Astrocyte (in vitro differentiated cells and primary cell): ENCODE results near the gene RTL5. TPM values are rescaled to one million over a fixed set of nuclear protein-coding genes. Genes with fewer than 3 reads are reported as not detected.

ENCODE experiments used
- DNase-seq: peaks from one replicate; pipeline ENCODE4 v3.0.0-alpha.2; 2010; ENCODE audit warnings: low read depth
- FAIRE-seq: peaks from 2 replicates; lab custom pipeline; 2011; peaks lifted over from hg19 to GRCh38; lab: Jason Lieb, UNC
- H2AFZ ChIP-seq: 2 replicates; pipeline ENCODE4 v1.6.0; 2012; ENCODE audit warnings: low read depth, low read length, inconsistent platforms
- H3K27ac ChIP-seq: 2 replicates; pipeline ENCODE4 v1.5.1; 2011; ENCODE audit warnings: low read depth, low read length, inconsistent platforms
- H3K27me3 ChIP-seq: 2 replicates; pipeline ENCODE4 v1.6.0; 2011; ENCODE audit warnings: low read length, inconsistent platforms; ENCODE audit not compliant: insufficient read depth
- H3K36me3 ChIP-seq: 2 replicates; pipeline ENCODE4 v1.5.1; 2011; ENCODE audit warnings: low read length, inconsistent platforms; ENCODE audit not compliant: insufficient read depth
- H3K4me1 ChIP-seq: 2 replicates; pipeline ENCODE4 v1.5.1; 2011; ENCODE audit warnings: low read length, inconsistent platforms; ENCODE audit not compliant: insufficient read depth
- H3K4me2 ChIP-seq: 2 replicates; pipeline ENCODE4 v1.6.0; 2012; ENCODE audit warnings: low read length, inconsistent platforms
- H3K4me3 ChIP-seq: 2 replicates; pipeline ENCODE4 v1.5.1; 2011; ENCODE audit warnings: low read depth, mild to moderate bottlenecking, low read length, inconsistent platforms; ENCODE audit not compliant: insufficient read depth
- H3K79me2 ChIP-seq: 2 replicates; pipeline ENCODE4 v1.6.0; 2012; ENCODE audit warnings: mild to moderate bottlenecking, low read length, inconsistent platforms; ENCODE audit not compliant: insufficient read depth
- H3K9ac ChIP-seq: 2 replicates; pipeline ENCODE4 v1.6.0; 2012; ENCODE audit warnings: mild to moderate bottlenecking, low read length, inconsistent platforms
- H3K9me3 ChIP-seq: 2 replicates; pipeline ENCODE4 v1.5.1; 2012; ENCODE audit warnings: low read depth, mild to moderate bottlenecking, low read length, inconsistent platforms; ENCODE audit not compliant: insufficient read depth
- H4K20me1 ChIP-seq: 2 replicates; pipeline ENCODE4 v1.6.0; 2012; ENCODE audit warnings: low read length, inconsistent platforms; ENCODE audit not compliant: insufficient read depth
- H3K27ac Mint-ChIP-seq: one replicate; pipeline ENCODE4 v1.8.0; 2021; ENCODE audit warnings: mild to moderate bottlenecking, mixed read lengths; ENCODE audit not compliant: unreplicated experiment
- H3K27me3 Mint-ChIP-seq: one replicate; pipeline ENCODE4 v1.8.0; 2021; ENCODE audit warnings: low read depth, mixed read lengths; ENCODE audit not compliant: unreplicated experiment
- H3K36me3 Mint-ChIP-seq: one replicate; pipeline ENCODE4 v1.8.0; 2021; ENCODE audit warnings: low read depth, mixed read lengths; ENCODE audit not compliant: unreplicated experiment
- H3K4me1 Mint-ChIP-seq: one replicate; pipeline ENCODE4 v1.8.0; 2021; ENCODE audit warnings: low read depth, mixed read lengths; ENCODE audit not compliant: unreplicated experiment
- H3K4me3 Mint-ChIP-seq: one replicate; pipeline ENCODE4 v1.8.0; 2021; ENCODE audit warnings: mild to moderate bottlenecking, moderate library complexity, mixed read lengths; ENCODE audit not compliant: unreplicated experiment
- H3K9me3 Mint-ChIP-seq: one replicate; pipeline ENCODE4 v1.8.0; 2021; ENCODE audit warnings: mild to moderate bottlenecking, mixed read lengths; ENCODE audit not compliant: unreplicated experiment
- EZH2 ChIP-seq: IDR thresholded peaks from 2 replicates; pipeline ENCODE4 v1.6.1; 2012; ENCODE audit warnings: mild to moderate bottlenecking, low read length, inconsistent platforms; ENCODE audit not compliant: insufficient read depth
- total RNA-seq: library from RNA; stranded (reverse); gene quantifications from 2 replicates; pipeline ENCODE4 v1.2.1, GENCODE V29; 2021
- TF ChIP-seq, protein P1 (sequence below): IDR thresholded peaks from 2 replicates; pipeline ENCODE4 v1.5.1; 2011; ENCODE audit warnings: low read depth, mild to moderate bottlenecking, inconsistent platforms, low read length, moderate library complexity; ENCODE audit not compliant: insufficient read depth

Gene RTL5
- total RNA-seq, 1 donor from 2014 or later = 16.1 TPM

- TF ChIP-seq EZH2 = no peak
- TF ChIP-seq, protein P1, sequence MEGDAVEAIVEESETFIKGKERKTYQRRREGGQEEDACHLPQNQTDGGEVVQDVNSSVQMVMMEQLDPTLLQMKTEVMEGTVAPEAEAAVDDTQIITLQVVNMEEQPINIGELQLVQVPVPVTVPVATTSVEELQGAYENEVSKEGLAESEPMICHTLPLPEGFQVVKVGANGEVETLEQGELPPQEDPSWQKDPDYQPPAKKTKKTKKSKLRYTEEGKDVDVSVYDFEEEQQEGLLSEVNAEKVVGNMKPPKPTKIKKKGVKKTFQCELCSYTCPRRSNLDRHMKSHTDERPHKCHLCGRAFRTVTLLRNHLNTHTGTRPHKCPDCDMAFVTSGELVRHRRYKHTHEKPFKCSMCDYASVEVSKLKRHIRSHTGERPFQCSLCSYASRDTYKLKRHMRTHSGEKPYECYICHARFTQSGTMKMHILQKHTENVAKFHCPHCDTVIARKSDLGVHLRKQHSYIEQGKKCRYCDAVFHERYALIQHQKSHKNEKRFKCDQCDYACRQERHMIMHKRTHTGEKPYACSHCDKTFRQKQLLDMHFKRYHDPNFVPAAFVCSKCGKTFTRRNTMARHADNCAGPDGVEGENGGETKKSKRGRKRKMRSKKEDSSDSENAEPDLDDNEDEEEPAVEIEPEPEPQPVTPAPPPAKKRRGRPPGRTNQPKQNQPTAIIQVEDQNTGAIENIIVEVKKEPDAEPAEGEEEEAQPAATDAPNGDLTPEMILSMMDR = no peak
- H4K20me1 ChIP-seq = no peaks in the 10 kb centered on the region
- H3K4me2 ChIP-seq = no peak overlapping the region
- peaks cover 6% of the 10 kb centered on the region for H3K36me3 Mint-ChIP-seq
- H3K36me3 ChIP-seq = no peaks in the 10 kb centered on the region
- no peak overlapping the region for H3K27ac ChIP-seq
- DNase-seq = no peak
- no peaks in the 10 kb centered on the region for H3K4me1 ChIP-seq
- H3K79me2 ChIP-seq = no peaks in the 10 kb centered on the region
- H3K4me1 Mint-ChIP-seq = peaks cover 7% of the 10 kb centered on the region
- FAIRE-seq = peak; percentile 9
- no peaks in the 10 kb centered on the region for H3K27me3 Mint-ChIP-seq
- H2AFZ ChIP-seq = no peak overlapping the region
- H3K27ac Mint-ChIP-seq = no peak overlapping the region
- no peaks in the 10 kb centered on the region for H3K27me3 ChIP-seq
- H3K4me3 ChIP-seq = no peak overlapping the region
- H3K9me3 ChIP-seq = no peaks in the 10 kb centered on the region
- H3K9ac ChIP-seq = no peak overlapping the region
- no peak overlapping the region for H3K4me3 Mint-ChIP-seq
- no peaks in the 10 kb centered on the region for H3K9me3 Mint-ChIP-seq
These were observed 20.6 kb downstream of the RTL5 start for GRCh38 chrX:72110876-72111708.

DNA sequence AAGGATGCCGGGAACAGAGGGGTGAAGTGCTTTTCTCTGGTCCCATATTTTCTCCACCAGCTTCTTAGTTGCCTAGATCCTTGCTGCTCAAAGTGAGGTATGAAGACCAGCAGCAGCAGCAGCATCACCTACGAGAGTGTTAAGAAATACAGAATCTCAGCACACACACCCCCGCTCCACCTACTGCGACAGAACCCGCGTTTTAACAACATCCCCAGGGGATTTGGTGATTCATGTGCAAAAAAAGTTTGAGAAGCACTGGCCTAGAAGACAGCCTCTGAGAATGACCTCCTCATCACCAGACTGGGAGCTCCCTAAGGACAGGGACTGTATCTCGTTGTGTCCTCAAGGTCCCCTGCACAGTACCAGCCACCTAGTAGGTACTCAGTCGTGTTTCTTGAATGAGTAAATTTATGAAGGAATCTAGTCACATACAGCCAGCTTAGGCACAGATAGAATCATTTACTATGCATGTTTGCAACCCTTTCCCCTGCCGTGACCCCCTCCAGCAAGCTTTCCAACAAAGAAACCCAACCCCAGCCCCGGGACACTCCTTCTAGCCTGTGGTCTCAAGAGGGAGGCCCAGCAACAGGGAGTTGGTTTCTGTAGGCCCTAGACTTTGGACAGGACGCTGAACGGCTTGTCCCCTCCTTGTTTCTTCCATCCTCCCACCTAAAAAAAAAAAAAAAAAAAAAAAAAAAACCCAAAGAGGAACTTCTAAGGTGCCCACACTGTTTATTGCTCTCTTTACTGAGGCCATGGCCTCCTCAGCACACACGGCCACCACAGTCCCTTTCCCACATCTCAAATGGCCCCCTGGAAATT lies 21.5 kb downstream of the RTL5 start:
- no peak overlapping the region for H3K27ac Mint-ChIP-seq
- H2AFZ ChIP-seq = no peak overlapping the region
- H3K4me3 Mint-ChIP-seq = no peak overlapping the region
- no peaks in the 10 kb centered on the region for H3K9me3 Mint-ChIP-seq
- DNase-seq (no peak), FAIRE-seq (no peak)
- H4K20me1 ChIP-seq = no peaks in the 10 kb centered on the region
- no peaks in the 10 kb centered on the region for H3K27me3 Mint-ChIP-seq
- no peak for TF ChIP-seq EZH2
- no peaks in the 10 kb centered on the region for H3K27me3 ChIP-seq
- no peaks in the 10 kb centered on the region for H3K79me2 ChIP-seq
- H3K4me2 ChIP-seq = no peak overlapping the region
- H3K9ac ChIP-seq = no peak overlapping the region
- H3K36me3 Mint-ChIP-seq = peaks cover 6% of the 10 kb centered on the region
- H3K4me3 ChIP-seq = no peak overlapping the region
- H3K4me1 Mint-ChIP-seq = peaks cover 7% of the 10 kb centered on the region
- no peaks in the 10 kb centered on the region for H3K9me3 ChIP-seq
- no peaks in the 10 kb centered on the region for H3K36me3 ChIP-seq
- H3K27ac ChIP-seq = no peak overlapping the region
- H3K4me1 ChIP-seq = no peaks in the 10 kb centered on the region

GRCh38 chrX:72108666-72109065 lies 23.0 kb downstream of the RTL5 start:
- Mint-ChIP-seq H3K27ac (no peak overlapping the region), H3K27me3 (no peaks in the 10 kb centered on the region), H3K36me3 (peaks cover 6% of the 10 kb centered on the region), H3K9me3 (no peaks in the 10 kb centered on the region), H3K4me1 (peaks cover 7% of the 10 kb centered on the region), H3K4me3 (no peak overlapping the region)
- Histone ChIP-seq H3K27me3 (no peaks in the 10 kb centered on the region), H3K36me3 (no peaks in the 10 kb centered on the region), H3K79me2 (no peaks in the 10 kb centered on the region), H4K20me1 (no peaks in the 10 kb centered on the region), H3K9ac (no peak overlapping the region), H2AFZ (no peak overlapping the region), H3K4me2 (no peak overlapping the region), H3K4me3 (no peak overlapping the region), H3K4me1 (no peaks in the 10 kb centered on the region), H3K27ac (no peak overlapping the region), H3K9me3 (no peaks in the 10 kb centered on the region)
- DNase-seq (no peak), FAIRE-seq (no peak)
- no peak for TF ChIP-seq EZH2
- TF ChIP-seq, protein P1 = no peak
